Ishikawa (cell line): ENCODE results near the gene FRRS1.

Experiments
- CEBPB ChIP-seq: IDR thresholded peaks from 2 replicates; pipeline ENCODE4 v1.6.1; 2012
- EP300 ChIP-seq: IDR thresholded peaks from 2 replicates; pipeline ENCODE4 v1.6.1; 2012; ENCODE audit warnings: borderline replicate concordance
- FOXM1 ChIP-seq: IDR thresholded peaks from 2 replicates; pipeline ENCODE4 v1.6.1; 2012; ENCODE audit warnings: low read depth, borderline replicate concordance
- REST ChIP-seq: IDR thresholded peaks from 2 replicates; pipeline ENCODE4 v1.6.1; 2012; ENCODE audit warnings: low read depth, mild to moderate bottlenecking
- USF1 ChIP-seq: IDR thresholded peaks from 2 replicates; pipeline ENCODE4 v1.6.1; 2012
- ZBTB7A ChIP-seq: IDR thresholded peaks from 2 replicates; pipeline ENCODE4 v1.6.1; 2012; ENCODE audit warnings: low read depth

GRCh38 chr1:99764909-99765308, 1.5 kb downstream of the FRRS1 start:
- no peak for TF ChIP-seq CEBPB
- TF ChIP-seq FOXM1, result no peak
- TF ChIP-seq EP300, result no peak
- TF ChIP-seq ZBTB7A, result no peak
- no peak for TF ChIP-seq REST
- no peak for TF ChIP-seq USF1
